ENCODE measurements around the gene SLC6A17.

Gene SLC6A17

GRCh38 chr1:110224240-110224995, 74.1 kb downstream of the SLC6A17 start:
- DNase-seq, result peak; percentile 8

DNA sequence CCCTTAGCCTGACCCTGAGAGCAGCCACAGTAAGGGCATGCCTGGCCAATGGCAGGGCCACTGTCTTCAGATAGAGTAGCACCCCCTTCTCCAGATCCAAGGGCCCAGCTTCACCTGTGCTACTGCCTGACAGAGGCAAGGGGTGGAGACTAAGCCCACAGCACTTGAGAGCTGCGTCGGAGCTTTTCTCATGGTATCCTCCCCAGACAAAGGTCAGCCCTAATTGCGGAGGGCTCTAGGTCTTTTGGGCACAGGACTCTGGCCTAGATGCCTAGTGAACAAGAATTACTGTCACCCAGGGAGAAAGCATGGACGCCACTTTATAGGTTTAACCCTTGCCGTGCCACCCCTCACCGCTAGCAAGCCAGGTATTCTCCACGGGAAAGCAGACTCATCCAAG, 74.9 kb downstream of the SLC6A17 start:
- no peak for DNase-seq

DNA sequence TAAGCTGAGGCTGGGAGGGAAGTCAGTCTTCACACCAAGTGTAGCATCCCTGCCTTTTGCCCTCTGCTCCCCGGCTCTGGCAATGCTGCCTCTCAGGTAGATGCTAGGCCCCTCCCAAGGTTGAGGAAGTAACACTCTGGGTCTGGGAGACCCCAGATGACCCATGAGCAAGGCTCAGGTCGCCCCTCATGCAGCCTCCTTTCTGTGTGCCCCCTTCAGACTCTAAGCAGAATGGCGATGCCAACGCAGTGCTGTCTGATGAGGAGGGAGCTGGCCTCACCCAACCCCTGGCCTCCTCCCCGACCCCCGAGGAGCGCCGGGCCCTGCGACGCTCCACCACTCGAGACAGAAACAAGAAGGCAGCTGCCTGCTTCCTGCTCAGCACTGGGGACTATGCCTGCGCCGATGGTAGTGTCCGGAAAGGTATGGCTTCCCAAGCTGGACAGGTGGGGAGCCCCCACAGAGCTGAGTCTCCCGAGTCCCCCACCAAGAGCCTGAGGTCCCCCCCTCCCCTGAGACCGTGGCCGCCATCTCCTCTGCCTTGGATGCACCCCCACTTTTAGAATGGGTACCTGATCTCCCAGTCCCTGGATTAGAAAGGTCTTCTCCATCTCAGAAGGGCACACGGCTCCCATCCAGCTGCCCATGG, 75.6 kb downstream of the SLC6A17 start:
- DNase-seq, result no peak

GRCh38 chr1:110227774-110228173, 77.5 kb downstream of the SLC6A17 start:
- no peak for DNase-seq

DNA sequence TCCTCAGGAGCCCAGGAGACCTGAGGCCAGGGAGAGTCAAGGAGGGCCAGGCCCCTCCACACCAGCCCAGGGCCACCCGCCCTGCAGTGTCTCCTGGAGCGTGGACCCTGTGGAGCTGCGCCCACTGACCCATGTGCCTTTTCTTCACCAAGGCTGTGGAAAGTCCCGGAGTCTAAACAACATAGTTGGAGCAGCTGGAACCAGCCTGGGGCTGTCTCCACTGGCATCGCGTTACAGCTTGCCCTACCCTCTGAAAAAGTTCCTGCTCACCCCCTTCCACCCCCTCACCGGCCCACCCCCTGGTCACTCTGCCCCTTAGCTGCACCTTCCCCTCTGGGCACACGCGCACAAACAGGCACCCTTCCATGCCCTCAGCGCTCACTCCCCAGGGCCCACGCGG, 78.1 kb downstream of the SLC6A17 start:
- no peak for DNase-seq

DNA sequence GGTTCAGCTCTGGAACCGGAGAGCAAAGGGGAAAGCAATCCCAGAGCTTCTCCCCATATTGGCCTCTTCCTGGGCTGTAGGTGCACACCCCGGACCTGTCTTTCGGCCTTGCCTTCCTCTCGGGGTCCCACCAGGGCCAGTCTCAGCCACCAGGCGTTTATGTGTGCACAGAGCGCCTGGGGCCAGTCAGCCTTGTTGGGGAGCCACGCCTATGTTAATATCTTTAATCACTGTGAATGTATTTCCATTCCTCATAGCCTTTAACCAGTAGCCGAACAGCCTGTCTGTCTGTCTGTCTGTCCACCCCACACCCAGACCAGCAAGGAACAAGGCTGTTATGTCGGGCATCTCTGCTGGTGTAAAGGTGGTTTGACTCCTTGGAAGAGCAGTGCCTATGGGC, 78.6 kb downstream of the SLC6A17 start:
- DNase-seq, result no peak

DNA sequence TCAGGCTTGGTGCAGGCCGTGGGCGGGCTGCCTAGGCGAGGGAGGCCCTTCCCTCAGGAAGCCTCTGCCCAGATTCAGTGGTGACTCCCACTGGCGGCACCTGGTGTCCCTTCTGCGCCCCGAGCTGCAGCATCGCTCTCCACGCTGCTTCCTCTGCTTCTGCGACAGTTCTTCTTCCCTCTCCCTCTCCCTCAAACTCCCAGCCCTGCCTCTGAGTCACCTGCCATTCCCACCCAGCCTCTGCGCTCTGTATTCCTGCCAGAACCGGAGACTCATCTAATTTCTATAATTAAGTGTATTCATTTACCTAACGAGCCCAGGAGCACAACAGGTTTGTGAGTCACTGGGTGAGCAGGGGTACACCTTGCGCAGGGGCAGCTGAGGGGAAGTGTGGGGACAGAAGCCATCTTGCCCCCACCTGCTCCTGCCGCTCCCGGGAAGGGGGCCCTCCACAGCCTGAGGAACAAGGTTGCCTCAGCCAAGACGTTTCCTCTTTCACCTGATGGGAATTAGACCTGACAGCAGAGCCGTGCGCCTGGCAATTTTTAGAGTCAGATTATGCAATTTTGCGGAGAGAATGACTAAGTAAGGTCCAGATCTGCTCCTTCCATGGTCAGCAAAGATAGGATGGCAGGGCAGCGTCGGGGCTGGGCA, 79.2 kb downstream of the SLC6A17 start:
- no peak for DNase-seq

DNA sequence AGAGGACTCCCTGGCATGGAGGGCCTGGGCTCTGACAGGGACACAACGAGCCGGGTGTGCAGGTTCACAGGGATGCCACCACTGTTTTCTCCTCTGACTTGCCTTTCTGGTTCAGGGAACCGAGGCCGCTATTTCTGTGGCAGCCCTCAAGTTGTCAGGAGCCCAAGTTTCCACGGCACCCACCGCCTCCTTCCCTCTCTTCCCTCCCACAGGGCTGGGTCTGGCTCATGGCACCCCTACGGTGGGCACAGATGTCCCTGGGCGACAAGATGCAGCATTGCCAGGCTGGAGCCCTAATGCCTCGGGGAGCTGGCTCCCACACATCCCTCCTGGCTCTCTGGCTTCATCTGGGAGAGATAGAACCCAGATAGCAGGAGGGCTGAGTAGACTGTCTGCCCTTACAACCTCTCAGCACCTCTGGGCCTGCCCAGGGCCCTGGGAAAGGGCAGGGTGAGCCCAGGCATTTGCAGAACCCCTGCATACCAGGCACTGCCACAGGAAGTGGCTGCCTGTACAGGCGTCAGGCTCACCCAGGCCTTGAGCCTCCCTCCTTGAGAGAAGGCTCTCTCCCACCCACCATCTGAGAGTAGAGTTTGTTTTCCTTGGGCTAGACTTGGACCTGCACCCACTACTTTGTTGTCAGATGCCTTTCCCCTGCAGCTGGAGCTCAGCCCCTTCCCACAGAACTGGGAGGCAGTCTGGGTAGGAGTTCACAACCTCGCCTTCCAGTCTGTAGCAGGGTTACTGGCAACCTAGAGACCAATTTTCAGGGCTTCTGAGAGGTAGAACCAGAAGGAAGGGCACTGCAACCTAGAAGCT, 80.3 kb downstream of the SLC6A17 start:
- no peak for DNase-seq

DNA sequence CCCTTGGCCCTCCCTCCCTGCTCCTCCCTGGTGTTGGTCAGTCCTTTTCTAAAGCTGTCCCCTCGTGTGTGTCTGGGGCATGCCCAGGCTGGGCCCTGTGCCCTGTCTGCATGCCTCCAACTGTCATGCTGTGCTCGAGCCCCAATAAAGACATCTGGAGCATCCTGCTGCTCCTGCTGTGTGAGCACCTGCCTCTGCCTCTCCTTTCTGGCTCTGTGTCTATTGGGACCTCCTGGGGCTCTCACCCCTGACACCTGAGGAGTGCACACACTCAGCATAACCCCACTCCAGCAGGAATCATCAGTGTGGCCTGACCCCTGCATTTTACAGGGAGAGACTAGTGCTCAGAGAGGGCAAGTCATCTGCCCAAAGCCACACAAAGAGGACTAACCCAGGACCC, 83.6 kb downstream of the SLC6A17 start:
- DNase-seq, result no peak

DNA sequence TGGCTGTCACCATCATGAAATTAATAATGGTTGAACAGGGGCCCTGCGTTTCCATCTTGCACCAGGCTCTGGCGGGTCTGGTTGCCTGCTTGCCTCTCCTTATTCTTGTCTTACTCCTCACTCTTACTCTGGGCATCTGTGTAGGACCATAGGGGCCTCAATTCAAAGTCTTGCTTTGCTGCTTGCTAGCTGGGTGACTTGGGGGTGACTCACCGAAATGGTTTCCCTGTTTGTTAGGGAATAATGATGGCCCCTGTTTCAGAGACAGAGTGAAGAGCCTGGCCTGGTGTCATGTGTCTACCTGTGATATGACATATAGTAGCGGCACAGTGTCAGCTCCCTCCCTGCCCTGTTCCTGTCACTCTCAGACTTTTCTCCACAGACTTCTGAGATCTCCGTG, 84.4 kb downstream of the SLC6A17 start:
- DNase-seq, result peak; percentile 26

DNA sequence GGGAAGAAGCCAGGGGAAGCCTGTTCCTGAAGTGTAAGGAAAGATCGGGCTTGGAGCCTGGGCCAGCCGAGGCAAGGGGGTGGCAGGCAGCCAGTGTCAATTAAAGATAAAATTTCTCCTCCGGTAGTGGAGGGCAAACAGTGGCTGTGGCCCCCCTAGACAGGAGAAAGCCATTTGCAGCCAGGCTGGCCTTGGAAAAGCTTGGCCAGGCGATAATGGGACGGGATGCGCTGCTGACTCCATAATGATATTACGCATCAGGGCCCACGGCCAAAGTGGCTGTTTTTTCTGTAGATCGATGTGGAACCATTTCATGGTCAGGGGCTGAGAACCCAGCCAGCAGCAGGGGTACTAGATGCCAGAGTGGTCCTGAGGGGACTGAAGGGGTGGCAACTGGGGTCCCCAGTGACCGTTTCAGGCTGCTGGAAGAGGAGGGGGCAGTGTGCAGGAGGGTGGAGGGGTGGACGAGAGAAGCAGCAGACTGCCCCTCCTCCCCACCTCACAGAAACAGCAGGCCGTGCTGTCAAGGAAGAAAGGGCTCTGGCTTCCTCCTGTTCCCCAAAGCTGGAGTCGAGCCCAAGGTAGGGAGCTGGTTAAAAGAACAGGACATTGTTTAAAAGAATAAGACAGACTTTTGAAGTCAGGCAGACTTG, 85.0 kb downstream of the SLC6A17 start:
- DNase-seq, result no peak

DNA sequence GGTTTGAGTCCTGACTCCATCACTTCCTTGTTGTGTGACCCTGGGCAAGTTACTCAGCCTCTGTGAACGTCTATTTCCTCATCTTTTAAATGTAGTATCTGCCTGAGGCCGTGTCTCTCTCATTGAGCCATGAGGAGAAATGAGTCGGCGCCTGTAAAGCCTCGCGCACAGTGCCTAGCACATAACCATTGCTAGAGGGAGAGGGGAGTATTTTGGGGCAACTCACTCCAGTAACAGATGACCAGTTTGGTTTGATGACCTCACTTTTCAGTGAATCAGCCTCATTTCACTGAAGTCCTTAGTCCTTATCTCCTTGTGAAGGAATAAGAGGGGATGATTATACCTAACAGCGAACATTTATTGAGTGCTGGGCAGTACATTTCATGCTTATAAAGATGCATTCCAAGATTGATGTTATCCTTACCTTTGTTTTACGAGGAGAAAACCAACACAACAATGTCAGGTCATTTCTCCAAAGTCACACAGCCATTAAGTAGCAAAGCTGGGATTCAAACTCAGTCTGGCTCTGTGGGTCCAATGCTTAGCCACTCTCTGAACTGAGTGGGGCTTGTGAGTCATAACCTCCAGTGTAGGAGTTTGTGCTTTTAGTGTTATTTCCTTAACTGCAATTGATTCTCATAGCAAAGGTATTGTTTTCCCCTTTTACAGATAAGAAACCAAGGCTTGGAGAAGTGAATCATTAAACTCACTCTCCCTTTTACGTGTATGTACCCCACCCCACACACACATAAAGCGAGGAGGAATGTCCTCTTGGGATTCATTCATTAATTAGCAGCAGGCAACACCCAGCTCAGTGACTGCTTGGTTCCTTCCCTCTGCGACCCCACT, 85.8 kb downstream of the SLC6A17 start:
- peak; percentile 81 for DNase-seq

GRCh38 chr1:110237386-110238152, 87.3 kb downstream of the SLC6A17 start:
- no peak for DNase-seq

DNA sequence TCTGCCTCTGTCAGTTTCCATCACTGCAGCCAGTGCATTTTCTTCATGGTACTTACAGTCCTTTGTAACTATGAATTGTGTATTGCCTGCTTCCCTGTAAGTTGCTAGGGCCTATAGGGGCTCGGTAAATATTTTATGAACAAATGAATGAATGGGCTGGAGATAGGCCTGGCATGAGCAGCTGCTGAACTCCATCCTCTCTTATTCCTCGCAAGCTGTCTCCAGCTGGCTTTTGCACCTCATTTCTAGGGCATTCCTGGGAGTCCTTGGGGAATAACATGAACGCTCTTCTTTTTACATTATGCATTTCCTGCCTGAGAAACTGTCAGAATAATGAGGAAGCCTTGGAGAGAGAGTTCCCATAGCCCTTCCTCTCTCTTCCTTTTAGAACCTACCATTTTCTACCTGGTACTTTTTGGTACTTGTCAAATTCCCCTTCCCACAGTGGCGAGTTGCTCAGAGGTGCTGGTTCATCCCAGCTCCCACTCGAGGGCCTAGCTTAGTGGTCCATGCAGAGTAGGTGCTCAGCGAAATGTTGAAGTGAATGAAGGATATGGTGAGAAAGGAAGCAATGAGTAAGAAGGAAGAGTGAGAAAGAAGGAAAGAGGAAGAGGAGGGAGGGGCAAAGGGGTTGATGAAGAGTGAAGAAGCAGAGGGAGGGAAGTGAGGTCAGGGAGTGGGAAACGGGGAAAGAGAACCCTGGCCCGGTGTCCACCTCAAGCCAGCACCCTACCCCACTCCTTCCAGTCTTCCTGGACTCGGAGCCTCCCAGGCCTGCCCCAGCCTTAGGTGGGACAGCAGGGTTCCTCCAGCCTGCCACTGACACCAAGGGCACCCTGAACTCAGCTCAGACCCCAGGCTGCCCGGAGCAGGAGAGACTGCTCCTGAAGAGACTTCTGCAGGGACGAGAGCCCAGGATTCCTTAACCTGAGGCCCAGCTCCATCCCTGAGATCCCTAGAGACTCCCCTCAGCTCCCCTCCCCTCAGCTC, 89.4 kb downstream of the SLC6A17 start:
- peak; percentile 57 for DNase-seq

DNA sequence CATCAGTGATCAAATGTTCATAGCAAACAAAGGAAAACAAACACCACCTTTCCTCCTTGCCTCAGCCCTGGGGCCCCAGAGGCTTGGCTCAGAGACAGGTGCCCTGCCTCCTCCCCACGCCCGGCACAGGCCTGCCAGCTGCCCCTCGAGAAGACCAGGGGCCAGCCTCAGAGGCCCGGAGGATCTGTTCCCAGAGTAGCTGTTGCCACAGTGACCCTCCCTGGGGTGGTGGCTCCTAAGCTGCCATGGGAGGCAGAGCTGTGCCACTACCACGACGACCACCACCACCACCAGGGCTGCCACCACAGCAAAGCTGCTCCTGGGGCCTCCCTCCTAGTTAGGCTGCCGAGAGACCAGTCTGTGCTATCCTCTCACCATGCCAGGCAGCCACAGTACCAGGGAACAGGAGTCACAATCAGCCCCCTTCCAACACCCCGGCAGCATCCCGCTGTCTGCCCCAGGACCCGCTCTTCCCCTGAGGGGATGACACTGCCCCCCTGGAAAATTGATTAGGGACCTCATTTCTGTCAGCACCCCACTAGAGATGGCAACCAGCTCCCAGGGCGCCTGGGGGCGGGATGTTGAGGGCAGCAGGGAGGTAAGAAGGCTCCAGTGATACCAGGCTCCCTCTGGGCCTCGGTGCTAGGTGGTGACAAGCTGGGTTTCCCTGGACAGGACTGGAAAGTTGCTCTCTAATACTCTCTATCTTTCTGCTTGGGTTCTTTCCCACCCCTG, 90.3 kb downstream of the SLC6A17 start:
- no peak for DNase-seq

GRCh38 chr1:110241516-110241915, 91.2 kb downstream of the SLC6A17 start:
- DNase-seq, result no peak

DNA sequence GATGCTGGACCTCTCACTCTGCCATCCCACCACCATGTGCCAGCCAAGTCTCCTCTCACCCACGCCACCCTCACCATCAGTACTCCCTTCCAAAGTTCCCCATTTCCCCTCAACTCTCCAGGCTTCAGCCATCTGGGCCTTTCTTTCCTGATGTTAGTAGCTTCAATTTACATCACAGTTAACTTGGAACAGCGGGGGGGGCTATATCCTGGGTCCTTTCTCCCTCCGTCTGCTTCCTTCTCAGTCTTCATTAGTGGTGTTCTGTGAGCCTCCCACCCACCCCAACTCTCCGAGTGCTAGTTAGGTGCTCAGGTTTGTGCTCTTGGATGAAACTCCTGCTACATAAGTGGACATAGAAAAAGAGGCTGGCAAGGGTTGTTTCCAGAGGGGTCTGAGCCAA, 91.8 kb downstream of the SLC6A17 start:
- DNase-seq, result no peak

DNA sequence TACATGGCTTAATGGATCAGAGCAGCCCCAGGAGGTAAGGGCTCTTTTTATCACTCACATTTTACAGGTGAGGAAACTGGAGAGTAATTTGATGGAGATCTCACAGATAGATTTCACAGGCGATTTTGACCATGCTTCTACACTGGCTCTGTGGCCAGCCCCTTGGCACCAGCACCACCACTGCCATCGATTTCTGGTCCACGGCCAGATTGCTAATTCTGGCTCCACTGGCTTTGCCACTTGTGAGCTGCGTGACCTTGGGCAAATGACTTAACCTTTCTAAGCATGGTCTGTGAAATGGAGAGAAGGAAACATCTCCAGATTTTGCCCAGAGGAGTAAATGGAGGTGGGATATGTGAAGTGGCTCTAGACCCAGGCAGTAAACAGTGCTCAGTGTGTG, 92.4 kb downstream of the SLC6A17 start:
- no peak for DNase-seq

DNA sequence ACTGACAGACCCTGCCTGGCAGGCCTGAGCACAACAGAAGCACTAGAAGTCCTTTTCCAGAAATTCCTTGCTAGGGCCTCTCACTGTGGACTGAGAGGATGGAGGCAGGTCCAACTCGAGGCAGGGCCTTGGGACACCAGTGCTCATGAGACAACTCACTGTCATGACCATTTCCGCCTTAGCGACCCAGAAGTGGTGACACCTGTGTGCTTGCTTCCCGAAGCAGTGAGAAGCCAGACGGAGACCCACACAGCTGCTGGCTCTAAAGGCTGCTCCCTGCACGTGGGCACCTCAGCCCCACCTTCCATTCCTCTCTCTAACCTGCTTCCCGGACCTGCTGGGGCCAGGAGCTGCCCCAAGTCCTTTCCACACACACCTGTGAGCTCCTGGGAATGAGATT, 92.9 kb downstream of the SLC6A17 start:
- no peak for DNase-seq

All from fibroblast of skin of right biceps (primary cell).